GM12878 (cell line): ENCODE data around the gene SIGLEC12.

Experiments
- CTCF ChIP-seq, 3 experiments: IDR thresholded peaks in 2 of 3; conservative IDR thresholded peaks in 1 of 3; 2 replicates each; pipeline ENCODE4 v1.5.1; 2011; ENCODE audit warnings: low read depth in 3 of 3, low read length in 3 of 3, mild to moderate bottlenecking in 3 of 3, control low read depth in 2 of 3, moderate library complexity in 2 of 3, inconsistent platforms in 1 of 3, mixed read lengths in 1 of 3; ENCODE audit not compliant: control insufficient read depth in 2 of 3, insufficient read depth in 1 of 3; ENCODE audit errors: extremely low read depth in 1 of 3
- HCFC1 ChIP-seq: fragments of 150-350 bp; IDR thresholded peaks from 2 replicates; pipeline ENCODE4 v1.6.1; 2014; ENCODE audit warnings: low read length
- MLLT1 ChIP-seq: fragments of 450-650 bp; IDR thresholded peaks from 2 replicates; pipeline ENCODE4 v1.6.1; 2016; ENCODE audit warnings: mild to moderate bottlenecking
- POLR2A ChIP-seq: IDR thresholded peaks from 2 replicates; pipeline ENCODE4 v1.6.1; 2011; ENCODE audit warnings: low read depth, mild to moderate bottlenecking, low read length
- REST ChIP-seq: IDR thresholded peaks from 2 replicates; pipeline ENCODE4 v1.6.1; 2012; ENCODE audit warnings: mild to moderate bottlenecking, low read depth, low read length
- YY1 ChIP-seq: IDR thresholded peaks from 2 replicates; pipeline ENCODE4 v1.6.1; 2011; ENCODE audit warnings: low read depth, mild to moderate bottlenecking, low read length
- ZBTB11 ChIP-seq: fragments of 450-650 bp; formaldehyde crosslinking; IDR thresholded peaks from 2 replicates; pipeline ENCODE4 v1.5.0; 2022; ENCODE audit warnings: mild to moderate bottlenecking, missing genetic modification characterization

GRCh38 chr19:51461723-51462161 is 39.9 kb downstream of the SIGLEC12 start:
- no peak for TF ChIP-seq CTCF (IDR thresholded peaks at IDR 0.05 in 2 of 3, conservative IDR thresholded peaks at IDR 0.05 in 1 of 3; ENCODE audit: control insufficient read depth in 2 of 3, extremely low read depth in 1 of 3, insufficient read depth in 1 of 3, low read depth in 3 of 3, low read length in 3 of 3)
- no peak for TF ChIP-seq YY1
- TF ChIP-seq REST, result no peak
- no peak for TF ChIP-seq MLLT1
- no peak for TF ChIP-seq POLR2A
- TF ChIP-seq ZBTB11 (CRISPR knock-in tag), result no peak
- TF ChIP-seq HCFC1, result no peak
